Mesodermal cell (in vitro differentiated cells): ENCODE data around the gene DAPK1.
"Not testable (repeated sequence)": the region's sequence is repeated elsewhere in the genome, so short reads cannot be mapped to it uniquely, and the experiment has no call there.

ENCODE experiments used
- H3K27ac ChIP-seq: 2 replicates; pipeline ENCODE4 v1.7.0; 2013; ENCODE audit warnings: mild to moderate bottlenecking, low read depth, low read length, moderate library complexity; ENCODE audit not compliant: severe bottlenecking
- H3K36me3 ChIP-seq: 2 replicates; pipeline ENCODE4 v1.7.1; 2013; ENCODE audit warnings: mild to moderate bottlenecking, low read length, moderate library complexity; ENCODE audit not compliant: control insufficient read depth, insufficient read depth
- H3K4me1 ChIP-seq: one replicate; pipeline ENCODE4 v1.7.1; 2013; ENCODE audit warnings: mild to moderate bottlenecking, low read length; ENCODE audit not compliant: insufficient read depth, control insufficient read depth, poor library complexity, severe bottlenecking
- H3K4me3 ChIP-seq: 2 replicates; pipeline ENCODE4 v1.7.0; 2013; ENCODE audit warnings: low read length, control low read depth, mild to moderate bottlenecking; ENCODE audit not compliant: insufficient read depth, poor library complexity, severe bottlenecking; ENCODE audit errors: extremely low read depth
- H3K9me3 ChIP-seq: 2 replicates; pipeline ENCODE4 v1.7.1; 2013; ENCODE audit warnings: mild to moderate bottlenecking, low read length, moderate library complexity; ENCODE audit not compliant: control insufficient read depth
- WGBS, 2 experiments: methylation state at CpG; one replicate each; pipeline ENCODE4 v1.1.5; 2013; ENCODE audit warnings: missing lambda C conversion rate in 2 of 2; ENCODE audit not compliant: insufficient coverage in 2 of 2; 5-methylcytosine and 5-hydroxymethylcytosine counted together

The DAPK1 gene

GRCh38 chr9:87498046-87498810 is 561 bp downstream of the DAPK1 start:
- Histone ChIP-seq H3K27ac (peak overlapping the region; percentile 80), H3K4me3 (peak overlapping the region; percentile 81), H3K9me3 (no peaks in the 10 kb centered on the region), H3K4me1 (peaks cover 16% of the 10 kb centered on the region), H3K36me3 (peaks cover 8% of the 10 kb centered on the region)
- 0% methylated on average over 50 to 59 of the region's 80 CpGs for WGBS, 2 experiments

- WGBS, 2 experiments = 1 to 4% methylated on average over 14 to 21 of the region's 26 CpGs
- Histone ChIP-seq H3K4me1 (peaks cover 16% of the 10 kb centered on the region), H3K4me3 (peak overlapping the region; percentile 81), H3K9me3 (no peaks in the 10 kb centered on the region), H3K27ac (peak overlapping the region; percentile 80), H3K36me3 (peaks cover 12% of the 10 kb centered on the region)
These were observed 1.2 kb downstream of the DAPK1 start for GRCh38 chr9:87498811-87499360.

GRCh38 chr9:87499424-87500017 is 1.9 kb downstream of the DAPK1 start:
- Histone ChIP-seq H3K36me3 (peaks cover 12% of the 10 kb centered on the region), H3K4me3 (peak overlapping the region; percentile 81), H3K27ac (no peak overlapping the region), H3K4me1 (peaks cover 16% of the 10 kb centered on the region), H3K9me3 (no peaks in the 10 kb centered on the region)
- no CpG with 5 or more reads among the region's 2 CpGs for WGBS, 2 experiments

- 78 to 97% methylated on average over 5 to 6 of the region's 7 CpGs for WGBS, 2 experiments
- H3K4me3 ChIP-seq = no peak overlapping the region
- H3K9me3 ChIP-seq = no peaks in the 10 kb centered on the region
- peaks cover 18% of the 10 kb centered on the region for H3K36me3 ChIP-seq
- peaks cover 7% of the 10 kb centered on the region for H3K4me1 ChIP-seq
- H3K27ac ChIP-seq = no peak overlapping the region
These were observed 3.0 kb downstream of the DAPK1 start for GRCh38 chr9:87500491-87501270.

DNA sequence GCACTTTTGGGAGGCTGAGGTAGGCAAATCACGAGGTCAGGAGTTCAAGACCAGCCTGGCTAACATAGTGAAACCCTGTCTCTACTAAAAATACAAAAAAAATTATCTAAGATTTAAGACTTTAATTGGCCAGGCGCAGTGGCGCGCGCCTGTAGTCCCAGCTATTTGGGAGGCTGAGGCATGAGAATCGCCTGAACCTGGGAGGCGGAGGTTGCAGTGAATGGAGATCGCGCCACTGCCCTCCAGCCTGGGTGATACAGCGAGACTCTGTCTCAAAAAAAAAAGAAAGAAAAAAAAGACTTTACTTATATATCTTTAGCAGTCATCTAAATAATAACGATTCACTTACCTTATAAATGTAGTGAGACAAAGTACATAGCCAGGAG is 3.6 kb downstream of the DAPK1 start:
- not testable (repeated sequence) for H3K4me3 ChIP-seq, H3K27ac ChIP-seq, H3K9me3 ChIP-seq, H3K4me1 ChIP-seq
- H3K36me3 ChIP-seq = peaks cover 24% of the 10 kb centered on the region
- WGBS, 2 experiments = 100% methylated on average over 6 to 7 of the region's 11 CpGs

DNA sequence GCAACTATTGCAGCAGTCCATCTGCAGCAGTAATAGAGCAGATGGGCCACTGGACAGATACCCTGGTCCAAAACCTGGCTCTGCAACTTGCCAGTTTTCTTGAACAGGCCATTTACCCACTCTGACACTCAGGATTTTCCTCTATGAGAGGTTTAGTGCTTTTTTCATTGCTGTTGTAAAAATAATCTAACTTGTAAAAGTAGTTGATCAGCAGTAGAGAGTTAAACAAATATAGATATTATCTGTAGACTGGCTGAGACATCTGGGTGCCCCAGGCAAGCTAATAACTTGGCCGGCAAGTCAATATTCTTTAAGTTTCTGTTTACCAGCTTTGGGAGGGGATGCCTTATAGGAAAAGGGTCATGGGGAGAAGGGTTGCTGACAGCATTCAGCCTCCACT is 4.1 kb downstream of the DAPK1 start:
- peaks cover 7% of the 10 kb centered on the region for H3K4me1 ChIP-seq
- H3K36me3 ChIP-seq = peaks cover 28% of the 10 kb centered on the region
- WGBS, 2 experiments = 100% methylated on average over 1 of the region's 1 CpG; no CpG with 5 or more reads in 1 of the 2 experiments
- no peaks in the 10 kb centered on the region for H3K9me3 ChIP-seq
- no peak overlapping the region for H3K4me3 ChIP-seq
- no peak overlapping the region for H3K27ac ChIP-seq

- no peak overlapping the region for H3K4me3 ChIP-seq
- peaks cover 4% of the 10 kb centered on the region for H3K4me1 ChIP-seq
- 88 to 97% methylated on average over 6 of the region's 7 CpGs for WGBS, 2 experiments
- H3K36me3 ChIP-seq = peaks cover 28% of the 10 kb centered on the region
- H3K27ac ChIP-seq = no peak overlapping the region
- H3K9me3 ChIP-seq = no peaks in the 10 kb centered on the region
These were observed 4.9 kb downstream of the DAPK1 start for GRCh38 chr9:87502391-87503221.

DNA sequence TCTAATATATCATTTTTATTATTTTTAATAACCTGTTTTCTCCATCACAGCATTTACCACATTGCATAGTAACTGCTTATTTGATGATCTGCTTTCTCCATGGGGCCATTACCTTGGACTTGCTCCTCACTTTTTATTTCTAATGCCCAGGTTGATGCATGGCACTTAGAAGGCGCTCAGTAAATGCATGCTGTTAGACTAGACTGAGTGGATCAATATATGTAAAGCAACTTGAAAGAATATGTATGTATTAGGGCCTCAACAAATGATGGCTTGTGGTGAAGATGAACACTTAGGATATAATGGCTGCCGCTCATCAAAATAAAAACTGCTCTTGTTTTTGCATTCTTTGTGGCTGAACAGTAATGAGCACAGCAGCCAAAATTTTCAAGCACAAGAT is 5.8 kb downstream of the DAPK1 start:
- no peak overlapping the region for H3K4me3 ChIP-seq
- 77% methylated on average over 1 of the region's 2 CpGs; no CpG with 5 or more reads in 1 of the 2 experiments for WGBS, 2 experiments
- no peak overlapping the region for H3K27ac ChIP-seq
- peaks cover 28% of the 10 kb centered on the region for H3K36me3 ChIP-seq
- no peaks in the 10 kb centered on the region for H3K9me3 ChIP-seq
- peaks cover 4% of the 10 kb centered on the region for H3K4me1 ChIP-seq

DNA sequence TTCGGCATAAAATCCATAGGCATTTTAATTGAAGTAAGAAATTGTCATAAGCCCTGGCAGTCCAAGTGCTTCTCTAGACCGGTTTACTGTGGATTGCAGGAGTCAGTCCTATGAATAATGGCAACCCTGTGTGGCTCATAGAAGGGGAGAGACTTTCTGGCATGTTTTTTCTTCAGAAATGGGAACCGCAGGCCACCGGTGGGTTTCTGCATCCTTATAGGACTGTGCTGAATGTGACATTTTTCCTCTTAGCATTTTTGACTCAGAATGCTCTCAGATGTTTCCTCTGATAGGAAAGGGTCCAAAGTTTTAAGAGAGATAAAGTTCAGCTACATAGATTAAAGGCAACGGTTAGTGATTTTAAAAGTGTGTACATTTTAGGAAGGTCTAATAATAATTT is 6.3 kb downstream of the DAPK1 start:
- 93 to 97% methylated on average over 4 to 5 of the region's 5 CpGs for WGBS, 2 experiments
- peaks cover 4% of the 10 kb centered on the region for H3K4me1 ChIP-seq
- no peaks in the 10 kb centered on the region for H3K9me3 ChIP-seq
- peaks cover 33% of the 10 kb centered on the region for H3K36me3 ChIP-seq
- H3K27ac ChIP-seq = no peak overlapping the region
- H3K4me3 ChIP-seq = no peak overlapping the region

- H3K4me3 ChIP-seq = no peak overlapping the region
- H3K27ac ChIP-seq = no peak overlapping the region
- no peaks in the 10 kb centered on the region for H3K4me1 ChIP-seq
- no peaks in the 10 kb centered on the region for H3K9me3 ChIP-seq
- peaks cover 35% of the 10 kb centered on the region for H3K36me3 ChIP-seq
These were observed 7.3 kb downstream of the DAPK1 start for GRCh38 chr9:87504938-87505337.
